ENCODE data around the gene TMEM53. TPM values are rescaled to one million over a fixed set of nuclear protein-coding genes. Genes with fewer than 3 reads are reported as not detected.

The TMEM53 gene
- total RNA-seq, 2 donors from 2014 or later = 10.2 to 10.8 TPM

- TF ChIP-seq, protein P1, sequence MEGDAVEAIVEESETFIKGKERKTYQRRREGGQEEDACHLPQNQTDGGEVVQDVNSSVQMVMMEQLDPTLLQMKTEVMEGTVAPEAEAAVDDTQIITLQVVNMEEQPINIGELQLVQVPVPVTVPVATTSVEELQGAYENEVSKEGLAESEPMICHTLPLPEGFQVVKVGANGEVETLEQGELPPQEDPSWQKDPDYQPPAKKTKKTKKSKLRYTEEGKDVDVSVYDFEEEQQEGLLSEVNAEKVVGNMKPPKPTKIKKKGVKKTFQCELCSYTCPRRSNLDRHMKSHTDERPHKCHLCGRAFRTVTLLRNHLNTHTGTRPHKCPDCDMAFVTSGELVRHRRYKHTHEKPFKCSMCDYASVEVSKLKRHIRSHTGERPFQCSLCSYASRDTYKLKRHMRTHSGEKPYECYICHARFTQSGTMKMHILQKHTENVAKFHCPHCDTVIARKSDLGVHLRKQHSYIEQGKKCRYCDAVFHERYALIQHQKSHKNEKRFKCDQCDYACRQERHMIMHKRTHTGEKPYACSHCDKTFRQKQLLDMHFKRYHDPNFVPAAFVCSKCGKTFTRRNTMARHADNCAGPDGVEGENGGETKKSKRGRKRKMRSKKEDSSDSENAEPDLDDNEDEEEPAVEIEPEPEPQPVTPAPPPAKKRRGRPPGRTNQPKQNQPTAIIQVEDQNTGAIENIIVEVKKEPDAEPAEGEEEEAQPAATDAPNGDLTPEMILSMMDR (conservative IDR thresholded peaks at IDR 0.05) = no peak
- no peaks in the 10 kb centered on the region for H3K9me3 ChIP-seq (ENCODE audit: control insufficient read depth, low read length)
- no peak overlapping the region for H3K9ac ChIP-seq (ENCODE audit: extremely low read depth, low read length, poor library complexity, severe bottlenecking)
- H3K9me3 Mint-ChIP-seq = no peaks in the 10 kb centered on the region
- peaks cover 39% of the 10 kb centered on the region for H3K36me3 Mint-ChIP-seq (ENCODE audit: low read depth)
- peaks cover 40% of the 10 kb centered on the region for H3K36me3 ChIP-seq (ENCODE audit: control insufficient read depth, insufficient read depth, low read length)
- no peak overlapping the region for H3K27ac Mint-ChIP-seq
- no peak for DNase-seq
- no peak overlapping the region for H3K4me3 Mint-ChIP-seq
- no peaks in the 10 kb centered on the region for H3K27me3 Mint-ChIP-seq (ENCODE audit: insufficient read depth)
- no peak overlapping the region for H3K4me3 ChIP-seq (ENCODE audit: low read length)
- peaks cover 11% of the 10 kb centered on the region for H3K4me1 ChIP-seq (ENCODE audit: control insufficient read depth, insufficient read depth, low read length)
- WGBS, 2 experiments (ENCODE audit: insufficient coverage in 1 of 2, insufficient read length in 1 of 2) = 86% methylated on average over 8 of the region's 8 CpGs; no CpG with 5 or more reads in 1 of the 2 experiments
- H3K4me1 Mint-ChIP-seq = peaks cover 19% of the 10 kb centered on the region
- H3K27ac ChIP-seq (ENCODE audit: low read depth, low read length) = no peak overlapping the region
- no peaks in the 10 kb centered on the region for H3K27me3 ChIP-seq (ENCODE audit: control insufficient read depth, insufficient read depth, low read length, poor library complexity, severe bottlenecking)
Observed at GRCh38 chr1:44651069-44651468, 23.2 kb downstream of the TMEM53 start.

- no peaks in the 10 kb centered on the region for H3K9me3 Mint-ChIP-seq
- peaks cover 45% of the 10 kb centered on the region for H3K36me3 ChIP-seq (ENCODE audit: control insufficient read depth, insufficient read depth, low read length)
- H3K4me1 Mint-ChIP-seq = peaks cover 19% of the 10 kb centered on the region
- peak overlapping the region; percentile 58 for H3K27ac Mint-ChIP-seq
- no peak overlapping the region for H3K4me3 Mint-ChIP-seq
- no peak overlapping the region for H3K9ac ChIP-seq (ENCODE audit: extremely low read depth, low read length, poor library complexity, severe bottlenecking)
- TF ChIP-seq, protein P1 (conservative IDR thresholded peaks at IDR 0.05) = no peak
- peak overlapping the region; percentile 58 for H3K27ac ChIP-seq (ENCODE audit: low read depth, low read length)
- no peak overlapping the region for H3K4me3 ChIP-seq (ENCODE audit: low read length)
- no peaks in the 10 kb centered on the region for H3K27me3 ChIP-seq (ENCODE audit: control insufficient read depth, insufficient read depth, low read length, poor library complexity, severe bottlenecking)
- peaks cover 11% of the 10 kb centered on the region for H3K4me1 ChIP-seq (ENCODE audit: control insufficient read depth, insufficient read depth, low read length)
- peaks cover 44% of the 10 kb centered on the region for H3K36me3 Mint-ChIP-seq (ENCODE audit: low read depth)
- H3K27me3 Mint-ChIP-seq (ENCODE audit: insufficient read depth) = no peaks in the 10 kb centered on the region
- H3K9me3 ChIP-seq (ENCODE audit: control insufficient read depth, low read length) = no peaks in the 10 kb centered on the region
- WGBS, 2 experiments (ENCODE audit: insufficient coverage in 1 of 2, insufficient read length in 1 of 2) = 87 to 89% methylated on average over 15 to 23 of the region's 23 CpGs
- DNase-seq = peak; percentile 68
Observed at GRCh38 chr1:44650159-44650831, 24.0 kb downstream of the TMEM53 start.

DNA sequence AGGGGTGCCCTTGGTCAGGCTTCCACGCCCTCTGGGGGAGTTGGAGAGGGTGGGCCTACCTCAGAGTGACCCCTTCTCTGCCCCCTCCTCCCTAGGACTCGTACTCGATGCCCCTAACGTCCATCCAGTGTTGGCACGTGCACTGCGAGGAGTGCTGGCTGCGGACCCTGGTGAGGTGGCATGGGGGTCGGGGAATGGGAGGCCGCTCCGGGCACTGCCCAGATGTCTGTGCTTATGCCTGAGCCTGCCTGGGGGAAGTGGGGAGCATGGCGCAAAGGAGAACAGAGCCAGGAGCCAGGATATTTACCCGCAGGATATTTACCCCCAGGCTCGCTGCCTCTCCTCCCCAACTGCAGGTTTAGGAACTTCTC, 24.5 kb downstream of the TMEM53 start:
- DNase-seq = no peak
- Histone ChIP-seq H3K9me3 (ENCODE audit: control insufficient read depth, low read length) (no peaks in the 10 kb centered on the region), H3K36me3 (ENCODE audit: control insufficient read depth, insufficient read depth, low read length) (peaks cover 50% of the 10 kb centered on the region), H3K4me3 (ENCODE audit: low read length) (no peak overlapping the region), H3K9ac (ENCODE audit: extremely low read depth, low read length, poor library complexity, severe bottlenecking) (no peak overlapping the region), H3K27me3 (ENCODE audit: control insufficient read depth, insufficient read depth, low read length, poor library complexity, severe bottlenecking) (no peaks in the 10 kb centered on the region), H3K4me1 (ENCODE audit: control insufficient read depth, insufficient read depth, low read length) (peaks cover 11% of the 10 kb centered on the region), H3K27ac (ENCODE audit: low read depth, low read length) (peak overlapping the region; percentile 58)
- H3K27me3 Mint-ChIP-seq (ENCODE audit: insufficient read depth) = no peaks in the 10 kb centered on the region
- H3K9me3 Mint-ChIP-seq = no peaks in the 10 kb centered on the region
- peaks cover 50% of the 10 kb centered on the region for H3K36me3 Mint-ChIP-seq (ENCODE audit: low read depth)
- TF ChIP-seq, protein P1 (conservative IDR thresholded peaks at IDR 0.05) = no peak
- WGBS, 2 experiments (ENCODE audit: insufficient coverage in 1 of 2, insufficient read length in 1 of 2) = 92 to 95% methylated on average over 10 to 13 of the region's 13 CpGs
- peaks cover 19% of the 10 kb centered on the region for H3K4me1 Mint-ChIP-seq
- H3K27ac Mint-ChIP-seq = peak overlapping the region; percentile 58
- no peak overlapping the region for H3K4me3 Mint-ChIP-seq
